Upper lobe of right lung (tissue), 1 donor: ENCODE data around the gene TEAD1. TPM values are rescaled to one million over a fixed set of nuclear protein-coding genes. Genes with fewer than 3 reads are reported as not detected.

Experiments
- ATAC-seq: fragments of 200-7000 bp; cut with Tn5 transposase; one replicate; pipeline ENCODE4 v1.9.1; 2020; ENCODE audit warnings: mild to moderate bottlenecking, moderate library complexity
- DNase-seq: peaks from one replicate; pipeline ENCODE4 v3.0.0-alpha.2; 2020
- H3K27ac ChIP-seq: fragments of 200-600 bp; one replicate; pipeline ENCODE4 v1.8.0; 2022
- H3K27me3 ChIP-seq: fragments of 200-600 bp; one replicate; pipeline ENCODE4 v1.8.0; 2022; ENCODE audit warnings: mild to moderate bottlenecking
- H3K36me3 ChIP-seq: fragments of 200-600 bp; one replicate; pipeline ENCODE4 v1.8.0; 2022
- H3K4me1 ChIP-seq: fragments of 200-600 bp; one replicate; pipeline ENCODE4 v1.8.0; 2022
- H3K4me3 ChIP-seq: fragments of 200-600 bp; one replicate; pipeline ENCODE4 v1.8.0; 2022; ENCODE audit warnings: mild to moderate bottlenecking
- H3K9me3 ChIP-seq: fragments of 200-600 bp; one replicate; pipeline ENCODE4 v1.8.0; 2022
- CTCF ChIP-seq: fragments of 200-600 bp; IDR thresholded peaks from one replicate; pipeline ENCODE4 v1.8.0; 2022; ENCODE audit warnings: antibody characterized with exemption
- intact Hi-C: fragments of 100-400 bp; cut with DNase I; formaldehyde crosslinking; loops from one replicate; pipeline ENCODE4 v1.11.0; 2022
- total RNA-seq: library from RNA; stranded (reverse); fragmentation: NEBNext Ultra II Directional; extraction: Animal tissue kit (Norgen Biotek cat#: 25700); gene quantifications from one replicate; pipeline ENCODE4 v1.2.1, GENCODE V29; 2021
- donor health status: DM: no; HTN: yes; CAD: no; lungs with severe emphysema.

TEAD1 gene
- total RNA-seq, 1 donor from 2014 or later = 72.3 TPM

GRCh38 chr11:12694183-12694531, 19.9 kb downstream of the TEAD1 start:
- Histone ChIP-seq H3K27ac (peak overlapping the region; percentile 82), H3K4me1 (peaks cover 41% of the 10 kb centered on the region), H3K36me3 (no peaks in the 10 kb centered on the region), H3K9me3 (no peaks in the 10 kb centered on the region), H3K27me3 (no peaks in the 10 kb centered on the region), H3K4me3 (peak overlapping the region; percentile 27)
- DNase-seq (no peak), ATAC-seq (peak; percentile 44)
- TF ChIP-seq CTCF = no peak
- intact Hi-C loops = no loop called here

GRCh38 chr11:12695221-12695794, 21.1 kb downstream of the TEAD1 start:
- no peak overlapping the region for H3K27ac ChIP-seq
- H3K36me3 ChIP-seq = no peaks in the 10 kb centered on the region
- no peak overlapping the region for H3K4me3 ChIP-seq
- no peak for TF ChIP-seq CTCF
- no peaks in the 10 kb centered on the region for H3K9me3 ChIP-seq
- intact Hi-C loops = no loop called here
- no peak for ATAC-seq
- H3K4me1 ChIP-seq = peaks cover 41% of the 10 kb centered on the region
- no peaks in the 10 kb centered on the region for H3K27me3 ChIP-seq
- no peak for DNase-seq

DNA sequence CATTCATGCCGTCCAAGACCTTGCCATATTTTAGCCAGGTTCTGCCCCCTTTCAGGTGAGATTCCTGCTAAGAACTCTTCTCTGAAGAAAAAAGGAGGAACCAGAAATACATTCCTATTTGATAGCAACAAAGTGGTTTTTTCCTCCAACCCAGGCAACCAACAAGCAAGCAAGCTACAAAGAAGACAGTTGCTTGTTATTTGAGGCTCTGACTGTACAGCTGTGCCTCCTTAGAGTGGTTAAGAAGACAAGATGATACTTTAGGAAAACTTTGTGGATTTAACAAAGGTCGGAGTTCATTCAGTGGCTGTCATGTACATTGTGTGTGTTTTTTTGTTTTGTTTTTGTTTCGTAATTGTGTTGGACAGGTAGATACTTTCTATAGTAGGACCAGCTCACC, 21.7 kb downstream of the TEAD1 start:
- no peaks in the 10 kb centered on the region for H3K9me3 ChIP-seq
- H3K4me3 ChIP-seq = no peak overlapping the region
- DNase-seq = no peak
- ATAC-seq = no peak
- intact Hi-C loops = no loop called here
- H3K4me1 ChIP-seq = peaks cover 45% of the 10 kb centered on the region
- no peak for TF ChIP-seq CTCF
- no peak overlapping the region for H3K27ac ChIP-seq
- H3K36me3 ChIP-seq = no peaks in the 10 kb centered on the region
- no peaks in the 10 kb centered on the region for H3K27me3 ChIP-seq

GRCh38 chr11:12696911-12697581, 22.8 kb downstream of the TEAD1 start:
- Histone ChIP-seq H3K27ac (no peak overlapping the region), H3K36me3 (no peaks in the 10 kb centered on the region), H3K4me3 (no peak overlapping the region), H3K9me3 (no peaks in the 10 kb centered on the region), H3K4me1 (peaks cover 45% of the 10 kb centered on the region), H3K27me3 (no peaks in the 10 kb centered on the region)
- TF ChIP-seq CTCF = no peak
- ATAC-seq (no peak), DNase-seq (no peak)
- intact Hi-C loops = no loop called here

- no peak overlapping the region for H3K4me3 ChIP-seq
- intact Hi-C loops = no loop called here
- no peak overlapping the region for H3K27ac ChIP-seq
- H3K4me1 ChIP-seq = peaks cover 35% of the 10 kb centered on the region
- no peak for DNase-seq
- ATAC-seq = no peak
- TF ChIP-seq CTCF = no peak
- no peaks in the 10 kb centered on the region for H3K27me3 ChIP-seq
- no peaks in the 10 kb centered on the region for H3K9me3 ChIP-seq
- no peaks in the 10 kb centered on the region for H3K36me3 ChIP-seq
Measured at GRCh38 chr11:12698048-12698447, 23.8 kb downstream of the TEAD1 start.
